GM18858 (cell line): ENCODE data around the gene ASTN2.

Experiments
- ATAC-seq: cut with Tn5 transposase; IDR thresholded peaks from one replicate; pipeline ENCODE4 v1.9.1; 2021; ENCODE audit not compliant: unreplicated experiment

ASTN2 gene

DNA sequence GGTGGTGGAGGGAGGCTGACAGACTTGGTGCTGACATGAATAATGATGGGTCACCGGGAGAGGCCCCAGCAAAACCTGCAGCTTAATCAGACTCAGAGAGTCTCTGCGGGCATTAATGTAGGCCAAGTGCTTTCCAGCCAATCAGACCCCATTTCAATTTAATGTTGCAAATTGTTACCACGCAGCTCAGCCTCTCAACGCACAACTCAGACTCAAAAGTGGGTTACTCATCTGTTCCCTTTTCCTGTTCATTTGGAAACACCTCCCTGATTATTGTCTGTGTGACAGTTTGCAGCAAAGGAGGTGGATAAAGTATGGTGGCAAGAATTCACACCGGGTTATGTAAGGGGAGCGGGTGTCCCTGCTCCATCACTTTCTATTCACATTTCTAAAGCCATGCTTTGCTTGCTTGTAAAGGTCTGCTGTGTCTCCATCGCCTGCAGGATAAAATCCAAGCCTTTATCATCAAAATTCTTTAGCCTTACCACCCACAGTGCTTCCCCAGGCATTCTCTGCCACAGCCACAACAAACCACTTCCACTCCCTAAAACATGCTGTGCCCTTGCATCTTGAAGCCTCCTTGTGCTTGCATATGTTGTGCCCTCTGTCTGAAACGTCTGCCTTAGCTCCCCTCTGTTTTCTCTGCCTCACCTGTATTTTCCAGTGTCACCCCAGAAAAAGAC, 156.5 kb downstream of the ASTN2 start:
- ATAC-seq, result no peak

DNA sequence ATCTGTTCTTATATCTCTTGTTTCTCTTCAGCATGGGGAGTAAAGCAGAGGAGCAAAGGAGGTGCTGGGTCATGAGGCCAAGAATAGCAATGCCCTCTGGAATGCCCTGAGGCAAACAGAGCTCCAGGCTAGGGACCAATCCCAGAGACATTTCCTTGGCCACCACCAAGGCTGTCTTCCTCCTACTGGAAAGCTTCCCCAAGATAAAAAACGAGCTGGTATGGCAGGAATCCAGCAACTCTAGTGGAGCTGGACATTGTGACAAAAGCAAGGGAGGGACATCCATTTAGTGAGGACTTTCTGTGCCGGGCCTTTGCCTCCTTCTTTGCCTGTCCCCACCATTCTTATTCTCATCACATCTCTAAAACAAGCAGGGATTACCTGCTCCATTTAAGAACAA, 161.6 kb downstream of the ASTN2 start:
- ATAC-seq, result no peak

DNA sequence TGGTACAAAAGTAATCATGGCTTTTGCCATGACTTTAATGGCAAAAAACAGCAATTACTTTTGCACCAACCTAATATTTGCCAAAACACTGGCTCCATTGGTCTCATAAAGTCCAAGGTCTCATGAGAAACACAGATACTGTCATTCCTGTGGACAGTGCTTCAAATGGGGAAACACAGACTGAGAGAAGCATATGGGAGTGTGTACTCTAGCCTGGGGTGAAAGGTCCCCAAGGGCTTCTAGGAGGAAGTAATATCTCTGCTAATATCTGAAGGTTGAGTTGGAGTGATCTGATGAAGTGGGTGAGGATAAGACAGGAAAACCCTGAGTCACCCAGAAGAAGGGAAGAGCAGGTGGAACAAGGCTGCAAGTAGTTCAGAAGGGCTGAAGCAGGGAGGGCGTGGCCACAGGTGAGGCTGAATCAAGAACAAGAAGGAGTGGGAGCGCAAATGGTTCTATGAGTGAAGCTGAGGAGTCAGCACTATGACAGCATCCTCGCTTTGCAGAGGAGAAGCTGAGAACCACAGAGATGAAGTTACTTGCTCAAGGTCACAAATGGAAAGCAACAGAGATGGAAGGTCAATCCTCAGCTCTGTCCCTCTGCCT, 164.1 kb downstream of the ASTN2 start:
- no peak for ATAC-seq

DNA sequence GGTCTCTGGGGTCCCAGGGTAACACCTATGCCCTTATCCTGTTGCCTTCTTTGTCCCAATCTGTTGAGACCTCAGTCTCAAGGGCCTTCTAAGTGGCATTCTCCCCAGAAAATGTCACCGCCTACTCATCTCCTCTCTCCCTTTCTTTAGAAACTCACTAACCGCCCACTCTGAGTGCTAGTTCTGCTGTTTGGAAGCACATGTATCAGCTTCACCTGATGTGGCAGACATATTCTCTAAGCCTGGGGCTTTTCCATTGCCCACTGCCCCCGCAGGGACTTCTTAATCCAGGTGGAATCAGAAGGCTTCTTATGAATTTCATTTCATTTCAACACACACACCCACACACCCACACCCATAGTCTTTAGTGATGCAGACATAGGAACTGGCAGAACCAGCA, 165.1 kb downstream of the ASTN2 start:
- no peak for ATAC-seq

DNA sequence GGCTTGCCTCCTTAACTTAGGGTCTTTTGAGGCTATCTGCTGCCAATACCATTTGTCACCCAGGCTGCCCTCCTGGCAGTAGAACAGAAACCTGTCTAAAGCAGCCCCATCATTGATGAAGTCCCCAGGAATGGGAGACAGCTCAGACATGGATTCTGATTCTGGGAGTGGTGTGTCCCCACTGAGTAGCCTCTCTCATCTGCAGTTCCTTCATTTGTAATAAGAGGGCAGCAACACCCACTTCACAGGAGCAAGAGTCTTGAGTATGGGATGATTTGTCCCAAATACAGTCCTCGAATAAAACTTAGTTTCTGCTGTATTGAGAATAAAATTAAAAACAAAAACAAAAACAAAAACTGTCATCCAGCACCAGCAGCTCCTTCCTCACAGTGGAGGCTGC, 167.6 kb downstream of the ASTN2 start:
- ATAC-seq, result no peak

DNA sequence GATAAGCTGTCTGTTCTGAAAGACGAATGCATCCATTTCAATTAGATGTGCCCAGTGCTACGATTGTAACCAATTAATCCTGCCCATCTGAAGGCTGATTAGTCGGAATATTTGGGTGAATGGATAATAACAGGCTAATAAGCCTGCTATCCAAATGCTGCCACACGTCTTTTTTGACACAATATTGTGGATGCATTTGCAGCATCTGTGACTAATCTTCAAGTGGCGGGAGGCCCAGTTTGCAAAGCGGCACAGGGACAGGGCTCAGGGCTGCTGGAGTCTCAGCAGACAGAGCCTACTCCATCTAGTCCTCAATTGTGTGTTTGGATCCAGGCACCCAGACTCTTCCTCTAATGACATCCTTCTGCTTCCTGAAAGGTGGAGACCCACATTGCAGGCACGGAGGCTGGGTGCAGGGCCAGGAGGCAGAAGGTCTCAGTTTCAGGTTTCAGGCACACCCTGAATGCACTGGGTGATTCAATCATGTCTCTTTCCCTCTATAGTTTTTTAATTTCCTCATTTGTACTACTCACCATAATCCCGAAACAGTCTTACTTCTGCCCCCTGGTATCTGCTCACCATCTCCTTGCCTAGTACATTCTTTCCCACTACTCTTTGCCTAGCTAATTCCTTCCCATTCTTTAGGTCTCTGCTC, 169.6 kb downstream of the ASTN2 start:
- ATAC-seq, result no peak

DNA sequence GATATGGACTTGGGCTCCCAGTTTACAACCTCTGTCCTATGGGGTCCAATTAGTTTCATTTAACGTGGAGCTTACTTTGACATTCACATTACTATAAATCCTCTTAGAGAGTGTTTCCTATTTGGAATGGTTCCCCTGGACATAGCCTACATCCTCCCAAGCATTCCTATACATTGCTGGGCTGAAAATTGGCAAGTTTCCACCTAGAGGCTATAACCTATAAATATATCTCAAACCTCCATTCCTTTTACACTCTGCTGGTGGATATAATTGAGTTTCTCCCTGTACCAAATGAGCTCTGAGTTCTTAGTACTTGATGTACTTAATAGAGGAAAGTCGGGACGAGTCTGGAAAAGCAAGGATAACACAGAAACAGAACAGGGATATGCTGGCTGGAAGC, 172.8 kb downstream of the ASTN2 start:
- no peak for ATAC-seq

DNA sequence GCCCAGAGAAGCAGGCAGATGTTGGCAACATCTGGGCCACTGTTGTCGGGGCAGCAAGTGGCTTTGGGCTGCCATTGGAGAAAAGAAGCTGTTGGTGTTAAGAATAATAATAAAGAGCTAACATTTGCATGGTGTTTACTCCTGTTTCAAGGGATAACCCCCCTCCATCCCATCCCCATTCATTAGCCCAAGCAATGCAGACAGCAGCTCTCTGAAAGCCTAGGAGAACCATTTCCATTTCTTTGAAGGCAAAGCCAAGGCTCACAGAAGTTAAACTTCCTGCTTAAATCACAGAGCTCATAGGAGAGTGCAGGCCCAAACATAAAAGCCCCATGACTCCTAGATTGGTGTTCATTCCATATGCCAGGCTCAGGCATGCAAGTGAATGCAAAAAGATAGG, 175.4 kb downstream of the ASTN2 start:
- ATAC-seq, result no peak

DNA sequence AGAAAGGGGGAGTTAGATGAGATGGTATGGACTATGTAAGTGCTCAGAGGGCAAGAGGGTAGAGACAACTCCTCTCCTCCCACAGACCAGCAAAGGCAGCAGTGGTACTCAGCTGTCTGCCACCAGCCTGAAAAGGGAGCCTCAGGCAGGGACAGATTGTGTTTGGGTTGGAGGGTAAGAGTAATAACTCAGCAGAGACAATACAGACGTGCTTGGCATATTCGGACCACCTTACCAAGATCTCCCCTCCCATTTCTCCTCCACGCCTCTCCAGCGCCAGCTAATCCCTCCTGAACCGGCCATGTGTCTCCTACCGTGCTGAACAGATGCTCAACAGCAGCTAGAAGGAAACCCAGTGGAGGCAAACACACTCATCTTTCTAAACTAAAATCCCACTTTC, 180.8 kb downstream of the ASTN2 start:
- no peak for ATAC-seq

DNA sequence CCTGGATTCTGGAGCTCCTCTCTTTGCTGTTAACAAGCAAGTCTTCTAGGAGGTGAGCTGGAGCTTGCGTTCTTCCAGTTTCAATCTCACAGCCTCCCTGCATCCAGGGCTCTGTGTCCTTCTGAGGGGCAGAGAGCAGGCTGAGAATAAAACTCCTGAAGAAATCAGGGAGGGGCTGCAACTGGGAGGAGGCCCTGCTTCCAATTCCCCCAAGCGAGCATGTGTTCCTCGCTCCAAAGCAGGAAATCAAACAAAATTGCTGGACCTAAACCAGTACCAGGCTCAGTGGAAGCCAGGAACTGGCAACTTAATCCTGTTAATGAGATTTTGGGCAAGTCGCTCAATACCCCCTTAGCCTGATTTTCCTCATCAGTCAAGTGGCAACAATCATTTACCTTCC, 181.8 kb downstream of the ASTN2 start:
- no peak for ATAC-seq

DNA sequence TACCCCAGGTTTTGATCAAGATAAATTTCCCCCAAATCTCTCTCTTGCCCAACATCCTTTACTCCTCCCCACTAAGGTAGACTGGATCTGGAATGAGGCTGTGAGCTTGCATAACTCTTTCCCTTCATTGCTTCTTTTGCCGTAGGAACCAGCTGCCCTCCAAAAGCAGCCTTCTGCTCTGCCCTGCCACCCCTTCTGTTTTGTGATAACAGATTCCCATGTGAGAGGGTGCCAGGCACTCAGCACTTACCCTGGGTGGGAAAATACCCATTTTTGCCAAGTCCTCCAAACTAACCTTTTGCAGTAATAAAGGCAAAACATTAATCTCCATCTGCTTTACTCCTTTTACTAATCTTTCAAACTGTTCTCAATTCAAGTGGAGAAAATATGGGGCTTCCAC, 182.6 kb downstream of the ASTN2 start:
- ATAC-seq, result no peak

DNA sequence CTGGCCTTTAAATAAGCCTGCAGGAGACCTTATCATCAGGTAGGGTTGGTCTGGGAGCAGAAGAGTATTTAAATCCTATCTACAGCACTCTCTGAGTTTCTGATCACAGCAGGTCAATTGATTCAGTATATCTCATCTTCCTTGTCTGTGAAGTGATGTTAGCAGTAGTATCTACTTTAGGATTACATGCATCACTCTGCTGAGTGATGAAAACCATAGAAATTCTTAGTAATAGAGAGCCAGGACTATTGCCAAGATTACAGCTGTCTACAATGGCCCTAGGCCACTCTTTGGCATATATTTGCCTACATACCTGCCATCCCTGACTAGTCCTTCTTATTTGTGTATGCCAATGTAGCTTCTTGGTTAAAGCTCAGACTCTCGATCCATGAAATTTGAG, 183.8 kb downstream of the ASTN2 start:
- no peak for ATAC-seq

DNA sequence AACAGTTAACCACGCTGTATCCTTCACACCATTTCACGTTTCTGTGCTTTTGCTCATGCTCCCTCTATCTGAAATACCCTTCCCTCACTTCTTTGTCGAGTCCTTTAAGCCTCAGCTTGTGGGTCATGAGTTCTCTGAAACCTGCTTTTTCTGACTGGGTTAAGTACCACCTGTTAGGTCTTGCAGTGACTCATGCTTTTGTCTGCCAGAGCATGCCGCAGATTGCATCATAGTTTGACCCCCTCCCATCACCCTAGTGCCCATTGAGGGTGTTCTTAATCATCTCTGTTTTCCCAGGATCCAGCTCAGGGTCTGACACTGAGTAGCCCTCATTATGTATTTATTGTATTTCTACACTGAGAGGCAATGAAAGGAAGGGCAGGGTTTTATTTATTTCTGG, 190.2 kb downstream of the ASTN2 start:
- ATAC-seq, result no peak

DNA sequence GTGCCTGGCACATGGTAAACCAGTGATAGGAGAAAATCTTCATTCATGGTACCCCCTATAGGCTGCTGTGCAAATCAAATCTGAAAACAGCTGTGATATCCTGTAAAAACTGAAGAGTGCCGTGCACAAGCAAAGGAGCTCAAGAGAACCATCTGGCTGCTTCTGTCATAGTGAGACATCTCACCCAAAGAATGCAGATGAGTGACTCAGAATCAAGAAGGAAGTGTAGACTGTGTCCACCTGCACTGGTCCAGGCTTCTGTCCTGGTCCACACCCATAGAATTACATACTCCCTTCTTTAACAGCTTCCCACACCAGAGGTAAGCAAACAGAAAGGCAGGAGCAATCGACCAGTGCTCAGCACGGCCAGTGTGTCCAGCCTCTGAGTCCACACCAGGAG, 195.9 kb downstream of the ASTN2 start:
- no peak for ATAC-seq

DNA sequence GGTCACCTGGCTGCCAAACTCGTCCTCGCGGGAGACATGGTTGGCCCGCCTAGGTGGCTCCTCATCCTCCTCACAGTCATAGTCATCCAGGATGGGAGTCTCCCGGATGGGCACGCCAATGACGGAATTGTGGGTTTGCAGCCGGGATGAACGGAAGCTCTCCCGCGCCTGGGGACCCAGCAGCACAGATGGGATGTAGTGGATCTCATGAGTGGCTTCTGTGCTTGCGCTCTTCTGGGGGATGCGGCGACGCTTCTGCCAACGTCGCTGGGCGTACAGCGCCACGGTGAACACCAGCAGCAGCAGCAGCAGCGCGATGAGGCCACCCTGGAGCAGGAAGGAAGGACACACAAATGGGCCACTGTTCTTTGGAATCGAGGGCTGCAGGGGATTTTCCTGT, 200.4 kb downstream of the ASTN2 start:
- no peak for ATAC-seq

DNA sequence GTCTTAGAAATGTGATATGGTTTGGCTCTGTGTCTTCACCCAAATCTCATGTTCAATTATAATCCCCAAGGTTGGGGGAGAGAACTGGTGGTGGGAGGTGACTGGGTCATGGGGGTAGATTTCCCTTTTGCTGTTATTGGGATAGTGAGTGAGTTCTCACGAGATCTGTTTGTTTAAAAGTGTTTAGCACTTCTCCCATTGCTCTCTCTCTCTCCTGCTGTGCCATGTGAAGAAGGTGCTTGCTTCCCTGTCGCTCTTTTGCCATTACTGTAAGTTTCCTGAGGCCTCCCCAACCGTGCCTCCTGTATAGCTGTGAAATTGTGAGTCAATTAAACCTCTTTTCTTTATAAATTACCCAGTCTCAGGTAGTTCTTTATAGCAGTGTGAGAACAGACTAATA, 203.6 kb downstream of the ASTN2 start:
- no peak for ATAC-seq

DNA sequence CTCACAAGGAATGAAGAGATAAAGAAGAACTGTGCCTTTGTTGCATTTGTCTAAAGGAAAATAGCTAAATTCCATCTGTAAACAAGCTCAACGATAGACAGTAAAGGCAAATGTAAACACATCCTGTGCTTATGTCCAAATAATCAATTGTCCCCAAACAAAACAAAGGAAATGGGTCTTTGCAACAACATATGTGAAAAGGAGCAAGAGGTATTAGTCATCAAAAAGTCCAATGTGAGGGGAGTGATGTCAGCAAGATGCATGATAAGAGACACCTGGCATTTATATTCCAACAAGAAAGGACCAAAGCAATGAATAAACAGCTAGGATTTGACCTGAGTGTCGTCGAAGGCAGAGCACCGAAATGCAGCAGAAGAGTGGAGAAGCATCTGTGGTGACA, 209.1 kb downstream of the ASTN2 start:
- no peak for ATAC-seq

DNA sequence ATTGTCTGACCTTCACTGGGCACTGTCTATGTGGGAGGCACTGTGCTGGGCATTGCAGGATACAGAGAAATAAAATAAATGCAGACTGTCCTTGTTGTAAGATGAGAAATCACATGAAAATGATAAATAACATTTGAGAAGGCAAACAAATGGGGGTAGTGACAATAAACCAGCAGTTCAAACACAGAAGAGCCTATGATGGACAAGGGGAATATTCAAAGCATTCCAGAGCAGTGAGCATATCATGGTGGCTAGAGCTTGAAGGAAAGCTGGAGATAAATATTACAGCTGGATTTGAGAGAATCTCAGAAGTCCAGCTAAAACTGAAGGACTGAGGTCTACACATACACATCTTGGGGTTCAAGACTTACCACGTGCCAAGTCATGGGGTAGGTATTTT, 209.9 kb downstream of the ASTN2 start:
- ATAC-seq, result no peak

DNA sequence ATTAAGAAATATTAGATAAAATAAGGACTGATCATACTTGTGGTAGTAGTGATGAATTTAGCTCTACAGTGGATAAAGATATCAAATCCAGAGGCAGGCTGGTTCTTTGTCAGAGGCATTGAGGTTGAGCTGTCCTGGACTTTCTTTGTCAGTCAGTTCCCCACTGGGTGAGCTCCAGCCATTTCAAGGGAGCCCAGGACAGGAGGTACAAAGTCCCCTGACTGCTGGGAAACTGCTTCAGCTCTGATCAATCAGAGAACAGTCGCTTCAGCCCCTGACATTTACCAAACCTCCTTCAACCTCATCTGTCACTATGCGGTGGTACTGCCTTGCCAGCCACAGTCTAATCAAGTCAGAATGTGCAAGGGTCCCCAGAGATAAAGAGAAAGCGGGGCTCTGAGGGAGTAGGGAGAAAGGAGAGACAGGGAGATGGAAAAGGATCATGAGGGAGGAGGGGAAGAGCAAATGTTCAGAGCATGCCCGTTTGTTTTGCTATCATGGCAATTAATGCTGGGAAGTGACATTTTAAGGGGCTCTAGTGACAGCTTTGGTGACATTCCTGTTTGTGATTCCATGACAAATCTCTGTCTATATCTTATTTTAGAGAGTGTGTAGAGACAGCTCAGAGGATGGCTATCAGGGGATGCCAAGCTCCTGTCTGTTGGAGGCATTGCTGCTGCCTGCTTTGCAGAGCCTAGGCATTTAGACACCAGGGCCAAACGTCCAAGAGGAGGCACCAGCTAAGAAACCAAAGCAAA, 223.2 kb downstream of the ASTN2 start:
- ATAC-seq, result no peak

DNA sequence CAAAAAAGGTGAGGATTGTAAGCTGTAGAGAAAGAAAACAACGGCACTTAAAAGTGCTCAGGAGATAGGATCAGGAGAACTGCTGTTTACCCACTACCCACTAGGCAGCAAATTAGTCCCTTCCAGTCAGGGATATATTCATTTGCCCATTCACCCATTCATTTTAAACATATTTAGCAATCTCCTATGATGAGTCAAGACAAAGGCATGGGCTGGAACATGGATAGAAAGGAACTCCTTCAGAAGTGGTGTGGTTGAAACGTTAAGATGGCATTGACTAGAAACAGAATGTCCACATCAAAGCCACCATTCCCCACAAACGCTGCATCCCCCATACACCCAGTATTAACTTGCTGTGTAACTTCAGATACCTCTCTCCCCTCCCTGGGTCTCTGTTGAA, 225.7 kb downstream of the ASTN2 start:
- no peak for ATAC-seq

DNA sequence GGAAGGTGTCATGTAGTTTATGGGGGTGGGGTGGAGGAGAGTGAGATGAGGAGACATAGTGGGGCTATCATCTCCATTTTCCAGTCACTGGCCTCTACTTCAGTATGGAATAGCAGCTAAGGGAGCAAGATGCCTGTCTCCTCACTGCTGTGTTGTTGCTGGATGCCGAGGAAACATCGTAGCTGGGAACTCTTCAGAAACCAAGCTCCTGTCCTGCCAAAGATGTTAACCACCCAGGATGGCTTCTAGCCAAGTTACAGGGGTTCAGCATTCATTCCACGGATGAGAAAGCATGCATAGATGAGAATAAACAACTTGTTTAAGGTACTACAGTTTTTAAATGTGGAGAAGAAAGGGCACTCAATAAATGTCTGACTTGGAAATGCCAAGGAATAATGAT, 226.5 kb downstream of the ASTN2 start:
- no peak for ATAC-seq

DNA sequence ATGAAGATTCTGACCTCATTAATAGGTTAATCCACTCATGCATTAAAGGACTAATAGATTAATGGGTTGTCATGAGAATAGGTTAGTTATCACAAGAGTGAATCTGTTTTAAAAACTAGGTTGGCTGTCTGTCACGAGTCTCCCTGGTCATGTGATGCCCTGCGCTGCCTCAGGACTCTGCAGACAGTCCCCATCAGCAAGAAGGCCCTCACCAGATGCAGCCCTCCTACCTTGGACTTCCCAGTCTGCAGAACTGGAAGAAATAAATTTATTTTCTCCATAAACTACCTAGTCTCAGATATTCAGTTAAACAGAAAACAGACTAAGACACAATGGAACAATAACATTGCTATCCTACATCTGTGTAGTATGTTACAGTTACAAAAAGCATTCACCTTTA, 227.4 kb downstream of the ASTN2 start:
- ATAC-seq, result no peak
